HG03442 (cell line): ENCODE measurements around the gene FAM171A1.
"Not testable (repeated sequence)": the region's sequence is repeated elsewhere in the genome, so short reads cannot be mapped to it uniquely, and the experiment has no call there.

Experiments
- ATAC-seq: cut with Tn5 transposase; IDR thresholded peaks from one replicate; pipeline ENCODE4 v1.9.1; 2021; ENCODE audit warnings: mild to moderate bottlenecking, moderate library complexity; ENCODE audit not compliant: unreplicated experiment

Gene FAM171A1

GRCh38 chr10:15216700-15217099 is 154.4 kb downstream of the FAM171A1 start:
- ATAC-seq = no peak

- ATAC-seq = no peak
Observed at GRCh38 chr10:15214237-15214636, 156.9 kb downstream of the FAM171A1 start.

- ATAC-seq = no peak
Observed at GRCh38 chr10:15213461-15213861, 157.6 kb downstream of the FAM171A1 start.

- ATAC-seq = no peak
Observed at GRCh38 chr10:15211464-15211979, 159.6 kb downstream of the FAM171A1 start.

- ATAC-seq = no peak
Observed at GRCh38 chr10:15210521-15210920, 160.6 kb downstream of the FAM171A1 start.

GRCh38 chr10:15209827-15210509 is 161.1 kb downstream of the FAM171A1 start:
- ATAC-seq = peak; percentile 56

- no peak for ATAC-seq
Observed at GRCh38 chr10:15208221-15208620, 162.9 kb downstream of the FAM171A1 start.

- not testable (repeated sequence) for ATAC-seq
Observed at GRCh38 chr10:15207410-15207809, 163.7 kb downstream of the FAM171A1 start.

- ATAC-seq = no peak
Observed at GRCh38 chr10:15202639-15203038, 168.4 kb downstream of the FAM171A1 start.

- ATAC-seq = not testable (repeated sequence)
Observed at GRCh38 chr10:15202301-15202621, 168.8 kb downstream of the FAM171A1 start.

GRCh38 chr10:15201589-15202300 is 169.3 kb downstream of the FAM171A1 start:
- no peak for ATAC-seq

- ATAC-seq = no peak
Observed at GRCh38 chr10:15200626-15201025, 170.5 kb downstream of the FAM171A1 start.

GRCh38 chr10:15197911-15198310 is 173.2 kb downstream of the FAM171A1 start:
- ATAC-seq = no peak

GRCh38 chr10:15197276-15197675 is 173.8 kb downstream of the FAM171A1 start:
- ATAC-seq = no peak

- no peak for ATAC-seq
Observed at GRCh38 chr10:15196021-15196834, 174.9 kb downstream of the FAM171A1 start.

- ATAC-seq = no peak
Observed at GRCh38 chr10:15189133-15189885, 181.8 kb downstream of the FAM171A1 start.

- no peak for ATAC-seq
Observed at GRCh38 chr10:15188603-15189002, 182.5 kb downstream of the FAM171A1 start.

- no peak for ATAC-seq
Observed at GRCh38 chr10:15183689-15184481, 187.2 kb downstream of the FAM171A1 start.

GRCh38 chr10:15182540-15183207 is 188.4 kb downstream of the FAM171A1 start:
- no peak for ATAC-seq
